K562 treated with DMSO at 1 percent for 12 hours (cell line): ENCODE data around the gene CSNK2A3. TPM values are rescaled to one million over a fixed set of nuclear protein-coding genes. Genes with fewer than 3 reads are reported as not detected.

Experiments used
- total RNA-seq: library from RNA; unstranded; fragments of 300-600 nt; gene quantifications from 2 replicates; pipeline ENCODE4 v1.2.3, GENCODE V29; 2022; ENCODE audit not compliant: insufficient read depth

CSNK2A3 gene
- 0.89 TPM in 1 of 2 replicates, not detected in the other for total RNA-seq

DNA sequence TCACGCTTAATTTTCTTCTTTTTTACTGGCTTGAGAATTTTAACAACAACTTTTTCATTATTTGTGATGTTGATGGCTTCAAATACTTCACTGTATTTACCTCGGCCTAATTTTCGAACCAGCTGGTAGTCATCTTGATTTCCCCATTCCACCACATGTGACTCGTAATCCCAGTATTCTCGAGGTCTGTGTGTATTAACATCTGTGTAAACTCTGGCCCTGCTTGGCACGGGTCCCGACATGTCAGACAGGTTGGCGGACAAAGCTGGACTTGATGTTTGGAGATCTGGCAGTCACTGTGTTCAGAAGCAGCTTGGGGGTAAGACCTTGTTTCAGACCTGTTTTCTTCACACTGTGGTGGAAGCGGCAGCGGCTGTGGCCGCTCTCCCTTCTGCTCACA lies at the start of gene CSNK2A3:
CSNK2A3 (minus strand) TSS at position 373 of the 400 bp plus-strand sequence; CDS start at position 242, 131 bp downstream.

